ENCODE data around the gene PRLH. TPM values are rescaled to one million over a fixed set of nuclear protein-coding genes. Genes with fewer than 3 reads are reported as not detected.

Gene PRLH
- total and polyA plus RNA-seq, 2 of the 13 experiments (the other 11 are each of a cell fraction or from before 2014, with no cell fraction given) = not detected

- TF ChIP-seq ZFP41 (CRISPR knock-in tag; IDR thresholded peaks at IDR 0.05; ENCODE audit: borderline replicate concordance) (no peak), ZNF891 (CRISPR knock-in tag; IDR thresholded peaks at IDR 0.05) (no peak), ZNF773 (CRISPR knock-in tag; IDR thresholded peaks at IDR 0.05; ENCODE audit: borderline replicate concordance) (0 out of 2 replicates have a peak, but pooled peaks have one; percentile 28), KLF16 (CRISPR knock-in tag; IDR thresholded peaks at IDR 0.05) (peak in 1 of 2 experiments; percentile 45; a peak in 1 of 4 replicates), GFI1 (CRISPR knock-in tag; IDR thresholded peaks at IDR 0.05; ENCODE audit: borderline replicate concordance) (peak; percentile 92), GTF2F1 (IDR thresholded peaks at IDR 0.05; ENCODE audit: low read length) (no peak), TAF15 (IDR thresholded peaks at IDR 0.05; ENCODE audit: low read depth, low read length, poor library complexity, severe bottlenecking) (no peak), ELF1 (CRISPR knock-in tag; IDR thresholded peaks at IDR 0.05) (0 out of 2 replicates have a peak, but pooled peaks have one; percentile 28), CEBPB (IDR thresholded peaks at IDR 0.05; ENCODE audit: borderline replicate concordance, low read depth, low read length) (no peak), ZFP90 (CRISPR knock-in tag; IDR thresholded peaks at IDR 0.05; ENCODE audit: borderline replicate concordance) (peak; percentile 77; the same call in 1 of the 2 replicates), TARDBP (CRISPR knock-in tag; IDR thresholded peaks at IDR 0.05) (peak; percentile 45; the same call in 1 of the 2 replicates), ZFP62 (CRISPR knock-in tag; IDR thresholded peaks at IDR 0.05) (0 out of 2 replicates have a peak, but pooled peaks have one; percentile 76), GATAD1 (CRISPR knock-in tag; IDR thresholded peaks at IDR 0.05) (peak; percentile 35; the same call in 1 of the 2 replicates), ZKSCAN5 (CRISPR knock-in tag; IDR thresholded peaks at IDR 0.05) (no peak), DNMT3B (CRISPR knock-in tag; conservative IDR thresholded peaks at IDR 0.05) (no peak), NFE2 (CRISPR knock-in tag; IDR thresholded peaks at IDR 0.05) (no peak), ZBTB21 (CRISPR knock-in tag; IDR thresholded peaks at IDR 0.05) (no peak), NR2F1 (CRISPR knock-in tag; IDR thresholded peaks at IDR 0.05) (no peak), CC2D1A (CRISPR knock-in tag; IDR thresholded peaks at IDR 0.05) (0 out of 2 replicates have a peak, but pooled peaks have one; percentile 46), CREB3 (CRISPR knock-in tag; IDR thresholded peaks at IDR 0.05) (no peak), ZNF124 (CRISPR knock-in tag; IDR thresholded peaks at IDR 0.05) (peak; percentile 62; the same call in 1 of the 2 replicates), ZMYM3 (CRISPR knock-in tag; IDR thresholded peaks at IDR 0.05) (no peak), KLF12 (CRISPR knock-in tag; IDR thresholded peaks at IDR 0.05; ENCODE audit: borderline replicate concordance) (no peak), ARID2 (CRISPR knock-in tag; IDR thresholded peaks at IDR 0.05; ENCODE audit: borderline replicate concordance) (peak; percentile 21; the same call in 1 of the 2 replicates), HOXD1 (CRISPR knock-in tag; IDR thresholded peaks at IDR 0.05) (0 out of 2 replicates have a peak, but pooled peaks have one; percentile 40), RFX5 (IDR thresholded peaks at IDR 0.05; ENCODE audit: low read depth, low read length) (no peak), HOXA5 (CRISPR knock-in tag; IDR thresholded peaks at IDR 0.05) (peak; percentile 67), MIXL1 (CRISPR knock-in tag; IDR thresholded peaks at IDR 0.05) (peak; percentile 52; the same call in 1 of the 2 replicates), U2AF1 (optimal IDR thresholded peaks at IDR 0.05; ENCODE audit: low read depth, low read length) (no peak), ZNF580 (CRISPR knock-in tag; IDR thresholded peaks at IDR 0.05; ENCODE audit: borderline replicate concordance, low read depth) (peak; percentile 62; the same call in 1 of the 2 replicates), TAF1 (CRISPR knock-in tag; IDR thresholded peaks at IDR 0.05) (peak; percentile 7; the same call in 1 of the 2 replicates), TOE1 (CRISPR knock-in tag; IDR thresholded peaks at IDR 0.05) (0 out of 2 replicates have a peak, but pooled peaks have one; percentile 66), GZF1 (CRISPR knock-in tag; IDR thresholded peaks at IDR 0.05) (no peak), BORCS8-MEF2B (CRISPR knock-in tag; IDR thresholded peaks at IDR 0.05) (peak; percentile 62; the same call in 1 of the 2 replicates)
Measured at GRCh38 chr2:237600205-237600846, 34.0 kb downstream of the PRLH start (continued).
